NCI-H82 treated with DMSO at 0.1 percent for 48 hours (cell line): ENCODE data around the gene MSGN1.
A peak's percentile ranks its signal among the peaks of the same experiment; 100 is the strongest.
"Not testable (repeated sequence)": the region's sequence is repeated elsewhere in the genome, so short reads cannot be mapped to it uniquely, and the experiment has no call there.

Source experiments
- DNase-seq: peaks from one replicate; lab custom pipeline; 2025; ENCODE audit not compliant: unreplicated experiment; lab: John Stamatoyannopoulos, UW

The MSGN1 gene

DNA sequence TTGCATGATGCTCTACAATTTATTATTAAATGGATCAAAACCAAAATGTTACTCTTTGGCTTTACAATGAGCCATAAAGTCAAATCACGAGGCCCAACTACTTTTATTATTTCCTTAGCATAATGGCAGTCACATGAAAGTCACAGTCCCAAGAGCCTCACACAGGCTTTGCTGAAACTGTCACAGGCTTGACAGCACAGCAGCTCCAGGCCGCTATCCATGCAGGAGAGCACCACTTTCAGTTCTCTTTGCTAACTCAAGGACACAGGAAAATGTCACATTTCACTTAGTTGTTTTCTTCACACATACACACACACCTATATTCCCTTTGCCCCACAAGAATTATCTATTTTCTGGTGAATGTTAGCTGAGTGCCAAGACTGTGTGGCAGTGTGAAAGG, 11.1 kb upstream of the MSGN1 start:
- no peak for DNase-seq

DNA sequence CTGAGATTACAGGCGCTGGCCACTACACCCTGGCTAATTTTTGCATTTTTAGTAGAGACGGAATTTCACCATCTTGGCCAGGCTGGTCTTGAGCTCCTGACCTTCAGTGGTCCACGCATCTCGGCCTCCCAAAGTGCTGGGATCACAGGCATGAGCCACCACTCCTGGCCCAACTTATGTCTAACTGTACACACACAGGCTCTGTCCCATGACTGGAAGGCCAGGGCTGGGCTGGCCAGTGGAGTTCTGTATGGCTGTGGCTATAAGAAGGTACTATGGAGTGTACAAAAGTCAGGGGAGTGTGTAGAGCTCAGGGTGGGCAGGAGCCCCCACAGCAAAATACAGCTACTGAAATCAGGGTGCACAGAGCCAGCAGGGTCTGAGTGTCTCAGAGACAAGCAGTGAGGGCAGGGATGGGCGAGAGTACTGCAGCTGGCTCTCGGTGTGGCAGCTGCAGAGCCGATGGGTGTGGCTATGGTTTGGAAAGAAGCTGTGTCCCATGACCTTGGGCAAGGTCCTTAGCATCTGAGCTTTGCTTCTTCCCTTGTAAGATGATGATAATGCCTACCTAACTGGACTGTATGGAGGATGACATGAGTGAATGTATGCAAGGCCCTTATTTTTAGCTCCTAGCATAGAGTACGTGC, 10.4 kb upstream of the MSGN1 start:
- DNase-seq: no peak

DNA sequence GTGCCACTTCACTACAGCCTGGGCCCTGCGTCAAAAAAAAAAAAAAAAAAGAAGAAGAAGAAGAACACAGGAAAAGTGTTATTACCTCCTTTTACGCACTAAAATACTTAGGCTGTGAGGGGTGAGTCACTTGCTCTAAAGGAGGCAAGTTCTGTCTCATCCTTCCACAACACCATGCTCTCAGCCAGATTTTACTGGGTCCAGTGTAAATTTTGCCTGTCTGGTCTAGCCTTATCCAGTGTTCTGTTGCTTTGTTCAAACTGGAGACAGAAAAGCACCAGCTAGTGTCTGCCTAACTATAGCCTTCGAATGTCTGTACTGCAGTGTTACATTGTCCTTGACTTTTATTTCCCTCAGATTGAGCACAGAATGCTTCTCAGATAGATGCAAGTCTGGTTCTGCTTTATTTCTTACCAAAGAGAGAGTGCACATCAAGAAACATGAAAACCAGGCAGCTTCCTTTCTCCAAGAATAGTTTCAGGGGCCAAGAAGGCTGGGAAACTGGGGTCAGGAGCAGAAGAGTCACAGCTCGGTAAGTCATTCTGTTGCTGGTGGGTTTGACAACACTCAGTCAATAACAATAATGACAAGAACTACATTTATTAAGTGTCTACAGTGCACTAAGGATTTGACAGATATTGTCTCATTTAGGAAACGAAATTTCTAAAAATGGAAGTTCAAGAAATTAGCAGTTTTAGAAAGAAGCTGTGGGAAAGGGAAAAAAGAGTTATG, 3.1 kb upstream of the MSGN1 start:
- peak; percentile 41 for DNase-seq

DNA sequence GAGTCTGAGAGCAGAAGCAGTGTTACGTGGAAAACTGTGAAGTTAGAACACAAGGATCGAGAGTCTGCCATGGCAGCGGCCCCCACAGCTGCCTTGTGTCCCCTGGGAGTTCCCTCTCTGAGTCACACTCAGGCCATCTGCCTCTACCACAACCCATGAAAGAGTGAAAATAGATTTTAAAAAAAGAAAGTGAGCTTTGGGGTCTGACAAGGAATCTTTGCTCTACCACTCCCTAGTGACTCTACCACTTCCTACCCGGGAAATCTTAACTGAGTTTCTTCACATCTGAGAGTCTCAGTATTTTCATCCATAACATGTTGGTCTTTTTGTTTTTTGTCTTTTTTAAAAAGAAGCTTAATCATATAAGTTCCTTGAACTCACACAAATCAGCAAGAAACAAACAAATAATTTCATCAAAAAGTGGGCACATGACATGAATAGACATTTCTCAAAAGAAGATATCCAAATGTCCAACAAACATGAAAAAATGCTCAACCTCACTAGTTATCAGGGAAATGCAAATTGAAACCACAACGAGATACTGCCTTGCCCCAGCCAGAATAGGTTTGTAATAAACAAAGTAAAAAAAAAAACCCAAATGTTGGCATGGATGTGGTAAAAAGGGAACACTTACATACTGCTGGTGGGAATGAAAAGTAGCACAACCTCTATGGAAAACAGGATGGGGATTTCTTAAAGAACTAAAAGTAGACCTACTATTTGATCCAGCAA, 2.4 kb upstream of the MSGN1 start:
- no peak for DNase-seq

DNA sequence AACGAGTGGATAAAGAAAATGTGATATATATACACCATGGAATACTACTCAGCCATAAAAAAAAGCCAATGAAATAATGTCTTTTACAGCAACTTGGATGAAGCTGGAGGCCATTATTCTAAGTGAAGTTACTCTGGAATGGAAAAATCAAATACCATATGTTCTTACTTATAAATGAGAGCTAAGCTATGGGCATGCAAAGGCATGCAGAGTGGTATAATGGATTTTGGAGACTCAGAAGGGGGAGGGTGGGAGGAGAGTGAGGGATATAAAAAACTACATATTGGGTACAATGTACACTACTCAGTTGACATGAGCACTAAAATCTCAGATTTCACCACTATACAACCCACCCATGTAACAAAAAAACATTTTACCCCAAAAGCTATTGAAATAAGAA, 1.7 kb upstream of the MSGN1 start:
- no peak for DNase-seq

DNA sequence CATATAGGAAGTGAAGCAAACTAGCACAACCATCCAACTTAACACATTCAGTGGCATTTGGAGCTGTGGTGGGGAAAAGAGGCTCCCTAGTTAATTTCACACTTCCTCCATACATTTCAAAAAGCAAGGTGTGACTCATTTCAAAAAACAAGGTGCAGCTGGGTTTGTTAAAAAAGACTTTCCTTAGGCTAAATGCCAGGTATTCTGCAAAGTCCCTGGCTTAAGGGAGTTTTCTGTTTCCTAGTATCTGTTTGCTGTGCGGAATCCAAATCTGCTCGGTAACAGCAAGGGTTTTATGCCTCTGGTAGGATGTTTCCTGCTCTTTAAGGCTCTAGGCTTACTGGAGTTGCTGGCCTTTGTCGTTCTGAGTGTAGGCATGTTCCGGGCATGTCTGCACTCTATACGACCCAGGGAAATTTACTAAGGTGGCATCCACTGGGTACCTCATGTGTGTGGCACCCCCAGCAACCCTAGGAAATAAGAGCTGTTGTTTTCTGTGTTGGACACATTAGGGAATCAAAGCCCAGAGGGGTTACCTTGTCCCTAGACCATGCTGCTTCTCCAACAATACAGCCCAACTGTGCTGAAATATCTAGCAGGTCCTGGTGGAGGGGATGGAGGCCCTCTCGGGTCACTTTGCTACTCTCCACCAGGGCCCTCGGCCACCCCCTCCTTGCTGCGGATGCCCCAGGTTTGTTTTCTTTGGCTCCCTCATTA, 634 bp upstream of the MSGN1 start:
- DNase-seq: no peak

DNA sequence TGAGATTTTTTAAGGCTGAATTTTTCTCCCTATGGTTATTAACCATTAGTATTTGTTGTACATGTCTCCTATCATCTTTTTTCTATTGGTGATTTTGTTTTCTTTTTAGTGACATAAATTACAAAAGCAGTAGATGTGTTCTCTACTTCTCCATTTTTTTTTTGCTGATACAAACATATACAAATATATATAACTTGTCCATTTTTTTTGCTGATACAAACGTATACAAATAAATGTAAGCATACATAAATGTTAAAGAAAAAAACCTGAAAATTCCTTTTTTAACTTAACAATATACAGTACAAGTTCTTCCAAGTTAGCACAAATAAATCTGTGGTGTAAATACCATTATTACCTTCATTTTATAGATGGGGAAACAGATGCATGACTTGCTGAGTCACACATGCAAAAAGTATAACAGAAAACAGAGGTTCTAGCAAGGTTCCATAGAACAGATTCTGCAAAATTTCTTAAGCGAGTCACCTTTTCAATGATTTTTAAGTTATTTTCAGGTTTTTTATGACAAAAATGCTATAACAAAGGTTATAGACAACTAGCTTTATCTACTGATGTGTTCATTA, 2.1 kb downstream of the MSGN1 start:
- DNase-seq: no peak

DNA sequence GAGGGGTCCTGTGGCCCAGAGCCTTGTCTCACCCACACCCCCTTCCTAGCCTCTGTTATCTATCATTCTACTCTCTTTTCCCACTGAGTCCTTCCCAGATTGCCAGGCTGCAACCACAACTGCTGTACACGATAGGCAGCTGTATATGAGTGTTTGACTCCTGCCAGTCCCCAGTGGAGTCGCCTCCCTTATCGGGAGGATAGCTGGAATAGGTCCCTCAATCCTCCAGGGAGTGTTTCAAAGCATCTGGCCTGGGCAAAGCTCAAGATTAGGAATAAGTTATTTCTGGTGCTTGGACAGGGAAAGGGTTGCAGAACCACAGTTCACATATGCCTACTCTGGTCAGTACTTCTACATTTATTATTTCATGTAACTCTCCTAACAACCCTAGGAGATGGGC, 4.8 kb downstream of the MSGN1 start:
- no peak for DNase-seq

DNA sequence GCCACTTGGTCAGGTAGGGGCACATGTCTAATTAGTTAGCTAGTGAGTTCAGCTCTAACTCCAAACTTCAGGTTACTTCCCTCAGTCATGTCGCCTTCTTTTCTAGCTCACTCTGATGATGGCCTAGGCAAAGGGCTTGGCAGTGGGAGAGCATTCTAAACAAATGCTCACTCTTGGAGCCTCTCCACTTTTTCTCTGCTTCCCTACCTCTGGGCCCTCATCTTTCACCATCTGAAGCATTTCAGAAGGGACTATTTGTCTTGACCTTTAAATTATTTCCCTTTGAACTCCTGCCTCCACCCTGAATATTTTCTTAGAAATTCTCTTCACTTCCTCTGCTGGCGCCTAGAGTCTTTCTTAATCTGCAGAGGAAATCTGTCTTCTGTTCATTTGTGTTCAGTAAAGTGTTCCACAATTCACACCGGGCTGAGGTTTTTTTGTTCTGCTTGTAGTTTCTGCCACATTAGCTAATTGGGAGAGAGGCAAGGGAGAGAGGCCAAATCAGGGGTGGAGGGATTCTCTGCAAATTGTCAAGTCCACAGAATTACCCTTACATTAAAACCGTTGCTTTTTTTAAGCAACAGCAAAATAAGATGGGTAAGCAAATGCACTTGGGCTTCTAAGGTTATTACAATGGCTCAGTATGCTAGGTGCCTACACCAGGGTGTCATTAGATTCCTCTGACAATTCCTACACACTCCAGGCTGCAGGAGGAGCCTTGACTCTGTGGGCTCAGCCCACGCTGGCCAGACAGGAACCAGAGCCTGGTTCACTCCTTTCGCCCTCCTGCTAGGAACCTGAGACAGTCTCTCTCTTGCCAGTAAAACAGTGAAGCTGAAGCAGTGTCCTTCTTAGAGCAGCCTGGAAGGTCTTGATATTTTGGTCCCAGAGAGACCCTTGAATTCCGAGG, 5.5 kb downstream of the MSGN1 start:
- DNase-seq: no peak

DNA sequence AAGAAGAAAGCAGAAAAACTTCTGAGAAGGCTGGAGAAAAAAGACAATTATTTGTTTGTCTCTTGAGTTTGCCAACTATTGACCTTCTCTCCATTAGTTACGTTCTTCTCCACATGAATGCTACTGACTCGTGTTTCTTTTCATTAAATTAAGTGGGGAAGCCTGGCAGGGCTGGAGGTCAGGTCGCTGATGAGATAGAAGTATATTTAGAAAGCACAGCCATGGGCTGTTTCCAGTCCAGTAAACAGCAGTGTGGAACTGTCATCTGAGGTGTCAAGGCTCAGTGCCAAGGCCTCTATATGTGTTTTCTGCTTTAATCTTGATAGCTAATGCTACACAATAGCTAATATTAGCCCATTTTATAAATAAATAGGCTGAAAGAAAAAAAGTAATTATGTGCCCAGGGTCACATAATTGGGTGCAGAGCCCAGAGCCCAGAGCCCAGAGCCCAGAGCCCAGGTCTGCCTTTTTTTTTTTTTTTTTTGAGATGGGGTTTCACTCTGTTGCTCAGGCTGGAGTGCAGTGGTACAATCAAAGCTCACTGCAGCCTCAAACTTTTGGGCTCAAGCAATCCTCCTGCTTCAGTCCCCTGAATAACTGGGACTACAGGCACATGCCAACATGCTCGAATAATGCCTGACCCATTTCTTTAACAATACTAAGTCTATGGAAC, 6.3 kb downstream of the MSGN1 start:
- no peak for DNase-seq

DNA sequence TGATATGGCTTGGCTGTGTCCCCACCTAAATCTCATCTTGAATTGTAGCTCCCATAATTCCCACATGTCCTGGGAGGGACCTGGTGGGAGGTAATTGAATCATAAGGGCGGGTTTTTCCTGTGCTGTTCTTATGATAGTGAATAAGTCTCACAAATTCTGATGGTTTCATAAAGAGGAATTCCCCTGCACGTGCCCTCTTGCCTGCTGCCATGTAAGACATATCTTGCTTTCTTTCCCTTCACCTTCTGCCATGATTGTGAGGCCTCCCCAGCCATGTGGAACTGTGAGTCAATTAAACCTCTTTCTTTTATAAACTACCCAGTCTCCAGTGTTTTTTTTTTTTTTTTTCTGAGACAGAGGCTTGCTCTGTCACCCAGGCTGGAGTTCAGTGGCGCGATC, 7.4 kb downstream of the MSGN1 start:
- DNase-seq: not testable (repeated sequence)

DNA sequence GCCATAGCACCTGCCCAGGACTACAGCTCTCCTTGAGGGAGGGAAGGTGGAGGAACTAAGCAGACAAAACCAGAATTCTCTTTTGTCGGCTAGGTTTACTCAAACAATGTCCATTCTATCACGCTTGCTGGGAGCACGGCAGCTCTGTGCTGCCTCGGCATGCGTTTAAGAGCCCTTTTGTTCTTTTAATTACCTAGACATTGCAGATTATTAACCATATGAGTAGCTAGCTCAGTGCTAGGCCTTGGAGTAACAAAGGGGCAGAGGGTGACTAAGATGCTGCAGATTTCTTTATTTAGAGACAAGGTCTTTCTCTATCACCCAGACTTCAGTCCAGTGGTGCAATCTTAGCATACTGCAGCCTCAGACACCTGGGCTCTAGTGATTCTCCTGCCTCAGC, 11.1 kb downstream of the MSGN1 start:
- no peak for DNase-seq

DNA sequence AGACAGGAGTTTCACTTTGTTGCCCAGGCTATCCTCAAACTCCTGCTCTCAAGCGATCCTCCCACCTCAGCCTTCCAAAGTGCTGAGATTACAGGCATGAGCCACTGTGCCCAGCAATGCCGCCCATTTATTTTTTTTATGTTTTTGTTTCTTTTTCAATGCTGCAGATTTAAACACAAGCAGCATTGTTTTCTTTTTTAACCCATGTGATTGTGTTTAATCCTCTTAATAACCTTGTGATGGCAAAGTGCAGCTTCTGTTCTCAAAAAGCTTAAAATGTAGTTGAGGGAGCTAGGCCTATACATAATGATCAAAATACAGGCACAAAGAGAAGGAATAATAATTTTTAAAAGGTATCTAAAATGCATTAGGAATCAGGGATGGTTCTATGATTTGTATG, 11.5 kb downstream of the MSGN1 start:
- DNase-seq: no peak

DNA sequence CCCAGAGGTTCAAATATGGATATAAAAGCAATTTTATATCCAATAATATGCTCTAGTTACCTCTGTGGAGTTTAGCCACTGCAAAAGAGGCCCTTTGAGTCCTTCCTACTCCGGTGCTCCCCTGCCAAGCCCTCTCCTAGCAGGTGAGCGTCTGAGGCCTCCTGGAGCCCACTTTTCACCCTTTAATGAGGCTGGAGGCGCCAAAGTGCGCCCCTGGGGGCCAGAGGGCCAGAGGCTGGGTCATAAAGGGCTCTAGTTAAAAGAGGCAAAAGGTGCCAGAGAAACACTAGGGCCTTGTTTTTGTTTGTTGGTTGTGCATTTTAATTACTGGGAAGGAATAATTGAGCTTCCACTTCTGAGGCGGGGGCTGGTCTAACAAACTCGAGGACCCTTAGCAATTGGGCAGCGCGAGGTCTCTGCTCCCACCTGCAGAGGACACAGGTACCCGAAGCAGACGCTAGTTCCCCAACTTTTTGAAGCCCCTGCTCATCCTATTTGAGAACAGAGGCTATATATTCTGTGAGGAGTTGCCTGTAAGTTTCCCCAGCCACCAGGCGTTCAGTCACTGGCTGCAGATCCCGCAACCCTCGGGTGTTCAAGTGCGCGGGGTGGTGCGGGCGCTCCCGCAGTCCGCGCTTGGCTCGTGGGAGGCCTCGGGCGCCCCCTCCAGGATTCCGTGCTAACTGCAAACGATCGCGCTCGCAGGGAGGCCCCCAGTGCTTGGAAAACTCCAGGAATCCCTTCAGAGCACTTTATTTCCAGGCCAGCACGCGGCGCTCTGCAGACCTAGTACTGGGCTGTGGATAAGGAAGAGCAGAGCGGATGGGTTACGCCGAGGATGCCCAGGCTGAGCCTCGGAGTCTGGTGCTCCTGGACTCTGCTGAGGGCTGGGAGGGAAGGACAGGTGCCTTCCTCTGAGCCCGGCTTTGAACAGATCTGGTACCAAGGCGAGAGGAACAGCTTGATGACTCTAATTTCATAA, 14.1 kb downstream of the MSGN1 start:
- DNase-seq: no peak

DNA sequence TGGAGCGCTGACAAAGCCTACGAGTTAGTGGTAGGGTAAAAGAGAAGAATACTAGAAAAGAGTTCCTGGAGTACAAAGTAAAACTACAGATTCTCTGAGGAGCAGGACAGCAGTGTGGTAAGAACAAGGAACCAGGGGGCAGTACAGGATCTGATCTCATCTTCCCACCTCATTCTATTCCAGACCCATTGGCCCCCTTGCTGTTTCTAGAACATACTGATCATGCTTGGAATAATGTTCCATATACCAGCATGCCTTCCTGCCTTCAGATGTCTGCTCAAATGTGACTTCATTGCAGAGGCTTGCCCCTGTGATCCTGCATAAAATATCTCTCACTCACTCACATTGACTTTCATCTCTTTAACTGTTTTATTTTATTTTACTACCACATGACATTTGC, 19.3 kb downstream of the MSGN1 start:
- no peak for DNase-seq

DNA sequence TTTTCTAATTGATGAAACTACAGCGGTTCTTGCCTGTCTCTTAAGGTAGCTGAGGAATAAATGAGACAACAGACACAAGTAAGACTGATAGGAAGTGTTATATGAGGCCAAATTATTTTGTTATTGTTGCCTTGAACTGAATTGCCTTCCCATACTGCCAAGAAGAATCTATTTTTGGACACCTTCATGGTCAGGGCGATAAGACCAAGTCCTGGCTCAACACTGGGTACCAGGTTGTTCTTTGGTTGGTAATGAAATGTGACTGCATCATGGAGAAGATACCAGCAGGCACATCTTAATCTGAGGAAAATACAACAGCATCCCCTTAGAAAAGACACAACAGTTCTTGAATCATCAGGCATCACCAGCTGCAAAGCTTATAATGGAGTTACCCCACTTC, 23.7 kb downstream of the MSGN1 start:
- no peak for DNase-seq

DNA sequence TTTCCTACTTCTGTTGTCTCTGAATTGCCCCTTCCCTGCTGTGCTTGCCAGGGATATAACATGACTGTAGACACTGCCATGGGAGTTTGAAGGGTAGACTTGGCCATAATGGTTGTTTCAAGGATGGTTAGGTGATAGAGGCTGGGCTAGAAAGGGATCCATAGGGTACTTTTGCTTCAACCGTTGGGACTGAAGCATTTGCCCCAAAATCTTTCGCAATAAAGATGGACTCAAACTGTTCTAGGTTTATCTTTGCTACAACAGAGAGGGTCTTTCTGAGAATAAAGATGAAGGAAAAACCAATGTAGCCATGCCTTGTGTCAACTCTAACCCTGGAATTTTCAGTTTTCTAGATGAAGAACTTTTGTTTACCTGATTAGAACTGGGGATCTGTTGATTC, 27.2 kb downstream of the MSGN1 start:
- DNase-seq: no peak

DNA sequence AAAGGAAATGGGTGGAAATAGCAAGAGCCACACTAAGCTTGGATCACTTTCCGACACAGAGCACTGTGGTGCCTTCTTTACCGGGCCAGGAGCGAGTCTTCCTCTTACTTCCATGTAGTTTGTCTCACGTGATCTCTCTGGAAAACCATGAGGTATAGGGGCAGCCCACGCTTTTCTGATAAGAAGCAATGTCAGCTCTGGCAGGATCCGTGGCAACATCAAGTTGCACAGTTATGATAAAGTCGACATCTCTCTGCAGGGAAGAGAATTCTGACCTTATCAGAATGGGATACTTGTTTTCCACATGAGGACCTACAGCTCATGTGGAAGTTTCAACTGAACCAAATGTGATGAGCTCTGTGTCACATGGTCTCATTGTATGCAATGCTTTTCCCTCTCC, 29.5 kb downstream of the MSGN1 start:
- no peak for DNase-seq

DNA sequence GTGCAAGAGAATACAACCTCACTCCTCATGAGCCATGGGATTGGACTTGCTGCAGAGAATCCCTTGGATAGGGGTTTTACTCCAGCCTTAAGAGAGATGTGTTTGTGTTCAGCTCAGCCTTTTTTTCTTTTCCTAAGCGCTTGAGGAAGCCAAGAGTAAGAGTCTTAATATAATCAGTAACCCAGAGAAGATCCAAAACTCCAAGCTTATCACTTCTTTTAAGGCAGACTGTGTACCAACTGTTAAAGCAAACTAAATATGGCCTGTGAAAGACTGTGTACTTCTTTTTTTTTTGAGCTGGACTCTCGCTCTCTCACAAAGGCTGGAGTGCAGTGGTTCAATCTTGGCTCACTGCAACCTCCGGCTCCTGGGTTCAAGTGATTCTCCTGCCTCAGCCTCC, 30.4 kb downstream of the MSGN1 start:
- DNase-seq: no peak
